Immature natural killer cell (primary cell): ENCODE data around the gene PSMA5. TPM values are rescaled to one million over a fixed set of nuclear protein-coding genes. Genes with fewer than 3 reads are reported as not detected.

Source experiments
- DNase-seq, 3 donors: peaks; one replicate each; pipeline ENCODE4 v3.0.0; 2022; ENCODE audit warnings: mixed read lengths in 1 of 3
- H3K27ac Mint-ChIP-seq, 6 donors: one replicate each; pipeline ENCODE4 v1.8.0; 2020; ENCODE audit warnings: mixed read lengths in 6 of 6, mild to moderate bottlenecking in 5 of 6, inconsistent platforms in 4 of 6, moderate library complexity in 3 of 6
- H3K27me3 Mint-ChIP-seq, 3 donors: one replicate each; pipeline ENCODE4 v1.8.0; 2020 to 2021; ENCODE audit warnings: low read depth in 3 of 3, mild to moderate bottlenecking in 3 of 3, mixed read lengths in 3 of 3, moderate library complexity in 3 of 3, inconsistent platforms in 1 of 3
- H3K36me3 Mint-ChIP-seq, 3 donors: one replicate each; pipeline ENCODE4 v1.8.0; 2020; ENCODE audit warnings: mixed read lengths in 3 of 3, inconsistent platforms in 2 of 3, mild to moderate bottlenecking in 2 of 3
- H3K4me1 Mint-ChIP-seq, 2 donors: one replicate each; pipeline ENCODE4 v1.8.0; 2020; ENCODE audit warnings: inconsistent platforms in 2 of 2, mild to moderate bottlenecking in 2 of 2, mixed read lengths in 2 of 2, moderate library complexity in 1 of 2
- H3K4me3 Mint-ChIP-seq, 5 donors: one replicate each; pipeline ENCODE4 v1.8.0; 2020; ENCODE audit warnings: mild to moderate bottlenecking in 5 of 5, mixed read lengths in 5 of 5, inconsistent platforms in 3 of 5, moderate library complexity in 3 of 5
- H3K9me3 Mint-ChIP-seq, 6 donors: one replicate each; pipeline ENCODE4 v1.8.0; 2020; ENCODE audit warnings: mild to moderate bottlenecking in 6 of 6, mixed read lengths in 6 of 6, inconsistent platforms in 4 of 6, moderate library complexity in 3 of 6
- polyA plus RNA-seq, 3 donors: library from polyadenylated mRNA; unstranded; fragments of 300-500 nt; fragmentation: Illumina TruSeq; gene quantifications; one replicate each; pipeline ENCODE4 v1.2.3, GENCODE V29; 2021

The PSMA5 gene
- polyA plus RNA-seq, 3 donors from 2014 or later, result 115 to 146 (median 123) TPM

GRCh38 chr1:109394591-109395281 lies 31.5 kb downstream of the PSMA5 start:
- no peak for DNase-seq
- H3K36me3 Mint-ChIP-seq, result no peaks in the 10 kb centered on the region
- H3K9me3 Mint-ChIP-seq, result no peaks in the 10 kb centered on the region
- no peak overlapping the region for H3K27ac Mint-ChIP-seq
- no peak overlapping the region for H3K4me3 Mint-ChIP-seq
- peaks cover 14 to 23% of the 10 kb centered on the region in 2 donors for H3K4me1 Mint-ChIP-seq
- peaks cover 19 to 29% (median 23%) of the 10 kb centered on the region in 3 donors for H3K27me3 Mint-ChIP-seq

- no peaks in the 10 kb centered on the region for H3K9me3 Mint-ChIP-seq
- DNase-seq, result no peak
- H3K4me3 Mint-ChIP-seq, result no peak overlapping the region
- peaks cover 13 to 21% of the 10 kb centered on the region in 2 donors for H3K4me1 Mint-ChIP-seq
- H3K36me3 Mint-ChIP-seq, result no peaks in the 10 kb centered on the region
- H3K27ac Mint-ChIP-seq, result no peak overlapping the region
- H3K27me3 Mint-ChIP-seq, result peaks cover 20 to 31% (median 24%) of the 10 kb centered on the region in 3 donors
Measured at GRCh38 chr1:109393617-109394233, 32.5 kb downstream of the PSMA5 start.

GRCh38 chr1:109392788-109393616 lies 33.2 kb downstream of the PSMA5 start:
- Mint-ChIP-seq H3K36me3 (no peaks in the 10 kb centered on the region), H3K9me3 (no peaks in the 10 kb centered on the region), H3K27ac (no peak overlapping the region), H3K27me3 (peaks cover 20 to 31% (median 24%) of the 10 kb centered on the region in 3 donors), H3K4me3 (no peak overlapping the region), H3K4me1 (peaks cover 9 to 15% of the 10 kb centered on the region in 2 donors)
- no peak for DNase-seq

- no peaks in the 10 kb centered on the region for H3K36me3 Mint-ChIP-seq
- no peak for DNase-seq
- H3K4me3 Mint-ChIP-seq, result no peak overlapping the region
- H3K27me3 Mint-ChIP-seq, result peaks cover 20 to 32% (median 24%) of the 10 kb centered on the region in 3 donors
- H3K9me3 Mint-ChIP-seq, result no peaks in the 10 kb centered on the region
- no peak overlapping the region for H3K27ac Mint-ChIP-seq
- peaks cover 8 to 13% of the 10 kb centered on the region in 2 donors for H3K4me1 Mint-ChIP-seq
Measured at GRCh38 chr1:109392037-109392787, 34.0 kb downstream of the PSMA5 start.

GRCh38 chr1:109391626-109392025 lies 34.6 kb downstream of the PSMA5 start:
- H3K27ac Mint-ChIP-seq, result no peak overlapping the region
- H3K9me3 Mint-ChIP-seq, result no peaks in the 10 kb centered on the region
- no peaks in the 10 kb centered on the region for H3K36me3 Mint-ChIP-seq
- peaks cover 2 to 8% of the 10 kb centered on the region in 2 donors for H3K4me1 Mint-ChIP-seq
- DNase-seq, result no peak
- peaks cover 14 to 27% (median 19%) of the 10 kb centered on the region in 3 donors for H3K27me3 Mint-ChIP-seq
- H3K4me3 Mint-ChIP-seq, result no peak overlapping the region

- Mint-ChIP-seq H3K36me3 (no peaks in the 10 kb centered on the region), H3K4me3 (no peak overlapping the region), H3K9me3 (no peaks in the 10 kb centered on the region), H3K27ac (no peak overlapping the region), H3K4me1 (peaks cover 0 to 3% of the 10 kb centered on the region in 2 donors), H3K27me3 (peaks cover 10 to 23% (median 15%) of the 10 kb centered on the region in 3 donors)
- DNase-seq, result no peak
Measured at GRCh38 chr1:109391157-109391556, 35.1 kb downstream of the PSMA5 start.

- Mint-ChIP-seq H3K27ac (no peak overlapping the region), H3K9me3 (no peaks in the 10 kb centered on the region), H3K4me3 (no peak overlapping the region), H3K36me3 (no peaks in the 10 kb centered on the region), H3K27me3 (peaks cover 2 to 15% (median 14%) of the 10 kb centered on the region in 3 donors), H3K4me1 (no peaks in the 10 kb centered on the region)
- DNase-seq, result no peak
Measured at GRCh38 chr1:109389638-109390341, 36.5 kb downstream of the PSMA5 start.

GRCh38 chr1:109388884-109389637 lies 37.2 kb downstream of the PSMA5 start:
- DNase-seq, result no peak
- Mint-ChIP-seq H3K27ac (no peak overlapping the region), H3K4me1 (no peaks in the 10 kb centered on the region), H3K4me3 (no peak overlapping the region), H3K9me3 (no peaks in the 10 kb centered on the region), H3K36me3 (no peaks in the 10 kb centered on the region), H3K27me3 (peaks cover 2 to 13% (median 12%) of the 10 kb centered on the region in 3 donors)

GRCh38 chr1:109388208-109388711 lies 38.0 kb downstream of the PSMA5 start:
- no peak for DNase-seq
- Mint-ChIP-seq H3K4me3 (no peak overlapping the region), H3K4me1 (no peaks in the 10 kb centered on the region), H3K27ac (no peak overlapping the region), H3K27me3 (peaks cover 2 to 12% (median 12%) of the 10 kb centered on the region in 3 donors), H3K9me3 (no peaks in the 10 kb centered on the region), H3K36me3 (no peaks in the 10 kb centered on the region)

GRCh38 chr1:109386054-109386717 lies 40.1 kb downstream of the PSMA5 start:
- Mint-ChIP-seq H3K27me3 (peaks cover 2 to 9% (median 8%) of the 10 kb centered on the region in 3 donors), H3K4me1 (no peaks in the 10 kb centered on the region), H3K9me3 (no peaks in the 10 kb centered on the region), H3K27ac (no peak overlapping the region), H3K36me3 (no peaks in the 10 kb centered on the region), H3K4me3 (no peak overlapping the region)
- no peak for DNase-seq

GRCh38 chr1:109385417-109385816 lies 40.8 kb downstream of the PSMA5 start:
- Mint-ChIP-seq H3K27me3 (peaks cover 2 to 8% (median 6%) of the 10 kb centered on the region in 3 donors), H3K27ac (no peak overlapping the region), H3K4me3 (no peak overlapping the region), H3K9me3 (no peaks in the 10 kb centered on the region), H3K4me1 (no peaks in the 10 kb centered on the region), H3K36me3 (no peaks in the 10 kb centered on the region)
- DNase-seq, result no peak

- Mint-ChIP-seq H3K27me3 (peaks cover 0 to 4% (median 2%) of the 10 kb centered on the region in 3 donors), H3K27ac (no peak overlapping the region), H3K36me3 (no peaks in the 10 kb centered on the region), H3K9me3 (no peaks in the 10 kb centered on the region), H3K4me1 (no peaks in the 10 kb centered on the region), H3K4me3 (no peak overlapping the region)
- no peak for DNase-seq
Measured at GRCh38 chr1:109383854-109384253, 42.4 kb downstream of the PSMA5 start.
